GM12892 (cell line): Measurements from ENCODE around the gene TRIOBP.

ENCODE experiments used
- DNase-seq: peaks from one replicate; pipeline ENCODE4 v3.0.0; 2011; ENCODE audit not compliant: insufficient read length
- FAIRE-seq: peaks from 2 replicates; lab custom pipeline; 2011; peaks lifted over from hg19 to GRCh38; lab: Jason Lieb, UNC
- POLR2A ChIP-seq: IDR thresholded peaks from 2 replicates; pipeline ENCODE4 v1.6.1; 2011; ENCODE audit warnings: low read depth, low read length, control low read depth
- POLR2AphosphoS5 ChIP-seq: IDR thresholded peaks from 2 replicates; pipeline ENCODE4 v1.6.1; 2011; ENCODE audit warnings: low read depth, low read length, control low read depth

TRIOBP gene

GRCh38 chr22:37824674-37825641 is 128.1 kb downstream of the TRIOBP start:
- no peak for DNase-seq
- no peak for FAIRE-seq
- TF ChIP-seq POLR2A (no peak), POLR2AphosphoS5 (no peak)
